ENCODE measurements around the gene MEIOB.
"Not testable (repeated sequence)": the region's sequence is repeated elsewhere in the genome, so short reads cannot be mapped to it uniquely, and the experiment has no call there.

Gene MEIOB

GRCh38 chr16:1902547-1903219, 30.7 kb upstream of the MEIOB start:
- no peak; the same call in 2 of the 3 replicates for ATAC-seq
- TF ChIP-seq ZFP30 (CRISPR knock-in tag; IDR thresholded peaks at IDR 0.05) (no peak), CSDC2 (CRISPR knock-in tag; IDR thresholded peaks at IDR 0.05) (no peak)
- TF ChIP-seq, protein P1, sequence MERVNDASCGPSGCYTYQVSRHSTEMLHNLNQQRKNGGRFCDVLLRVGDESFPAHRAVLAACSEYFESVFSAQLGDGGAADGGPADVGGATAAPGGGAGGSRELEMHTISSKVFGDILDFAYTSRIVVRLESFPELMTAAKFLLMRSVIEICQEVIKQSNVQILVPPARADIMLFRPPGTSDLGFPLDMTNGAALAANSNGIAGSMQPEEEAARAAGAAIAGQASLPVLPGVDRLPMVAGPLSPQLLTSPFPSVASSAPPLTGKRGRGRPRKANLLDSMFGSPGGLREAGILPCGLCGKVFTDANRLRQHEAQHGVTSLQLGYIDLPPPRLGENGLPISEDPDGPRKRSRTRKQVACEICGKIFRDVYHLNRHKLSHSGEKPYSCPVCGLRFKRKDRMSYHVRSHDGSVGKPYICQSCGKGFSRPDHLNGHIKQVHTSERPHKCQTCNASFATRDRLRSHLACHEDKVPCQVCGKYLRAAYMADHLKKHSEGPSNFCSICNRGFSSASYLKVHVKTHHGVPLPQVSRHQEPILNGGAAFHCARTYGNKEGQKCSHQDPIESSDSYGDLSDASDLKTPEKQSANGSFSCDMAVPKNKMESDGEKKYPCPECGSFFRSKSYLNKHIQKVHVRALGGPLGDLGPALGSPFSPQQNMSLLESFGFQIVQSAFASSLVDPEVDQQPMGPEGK (CRISPR knock-in tag; IDR thresholded peaks at IDR 0.05; ENCODE audit: borderline replicate concordance): no peak

- no peak for ATAC-seq
- TF ChIP-seq ZNF70 (CRISPR knock-in tag; IDR thresholded peaks at IDR 0.05) (no peak), ISL1 (CRISPR knock-in tag; IDR thresholded peaks at IDR 0.05) (no peak), PPARA (CRISPR knock-in tag; IDR thresholded peaks at IDR 0.05; ENCODE audit: borderline replicate concordance) (no peak), SNAI2 (CRISPR knock-in tag; IDR thresholded peaks at IDR 0.05) (no peak), CSDC2 (CRISPR knock-in tag; IDR thresholded peaks at IDR 0.05) (no peak), ZNF8 (CRISPR knock-in tag; IDR thresholded peaks at IDR 0.05) (no peak), ZNF565 (CRISPR knock-in tag; conservative IDR thresholded peaks at IDR 0.05; ENCODE audit: low read depth) (no peak), ZFP30 (CRISPR knock-in tag; IDR thresholded peaks at IDR 0.05) (no peak), CREB5 (CRISPR knock-in tag; IDR thresholded peaks at IDR 0.05; ENCODE audit: low read depth) (no peak), GLIS3 (CRISPR knock-in tag; IDR thresholded peaks at IDR 0.05) (no peak), ZC3H10 (CRISPR knock-in tag; IDR thresholded peaks at IDR 0.05) (no peak), TCF4 (CRISPR knock-in tag; IDR thresholded peaks at IDR 0.05; ENCODE audit: borderline replicate concordance) (no peak), ZFP3 (CRISPR knock-in tag; IDR thresholded peaks at IDR 0.05) (no peak), TOX (CRISPR knock-in tag; IDR thresholded peaks at IDR 0.05; ENCODE audit: borderline replicate concordance) (no peak), POU6F1 (CRISPR knock-in tag; IDR thresholded peaks at IDR 0.05; ENCODE audit: borderline replicate concordance, low read depth) (no peak)
- TF ChIP-seq, protein P1 (CRISPR knock-in tag; IDR thresholded peaks at IDR 0.05; ENCODE audit: borderline replicate concordance): no peak
Measured at GRCh38 chr16:1900452-1900774, 28.4 kb upstream of the MEIOB start.

DNA sequence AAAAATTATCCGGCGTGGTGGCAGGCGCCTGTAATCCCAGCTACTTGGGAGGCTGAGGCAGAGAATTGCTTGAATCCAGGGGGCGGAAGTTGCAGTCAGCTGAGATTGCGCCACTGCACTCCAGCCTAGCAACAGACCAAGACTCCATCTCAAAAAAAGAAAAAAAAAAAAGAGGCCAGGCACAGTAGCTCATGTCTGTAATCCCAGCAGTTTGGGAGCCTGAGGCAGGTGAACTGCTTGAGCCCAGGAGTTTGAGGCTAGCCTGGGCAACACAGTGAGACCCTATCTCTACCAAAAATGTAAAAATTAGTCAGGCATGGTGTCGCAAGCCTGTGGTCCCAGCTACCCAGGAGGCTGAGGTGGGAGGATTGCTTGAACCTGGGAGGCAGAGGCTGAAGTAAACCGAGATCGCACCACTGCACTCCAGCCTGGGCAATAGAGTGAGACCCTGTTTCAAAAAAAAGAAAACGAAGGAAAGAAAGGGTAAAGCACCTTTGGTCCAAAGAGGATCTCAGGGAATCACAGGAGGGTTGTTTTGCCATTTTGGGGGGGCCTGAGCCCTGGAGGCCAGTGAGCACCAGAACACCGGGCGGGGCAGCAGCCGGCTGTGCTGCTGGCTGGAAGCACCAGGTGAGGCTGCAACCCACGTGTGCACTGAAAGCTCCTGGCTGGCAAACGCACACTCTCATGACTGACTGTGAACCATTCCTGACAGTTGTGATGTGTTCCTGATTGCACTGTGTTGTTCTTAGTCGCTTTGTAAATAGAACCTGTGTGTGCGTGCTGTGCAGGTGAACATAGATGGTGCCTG, 27.9 kb upstream of the MEIOB start:
- TF ChIP-seq OSR1 (CRISPR knock-in tag; IDR thresholded peaks at IDR 0.05) (no peak), CSDC2 (CRISPR knock-in tag; IDR thresholded peaks at IDR 0.05) (no peak), ZNF70 (CRISPR knock-in tag; IDR thresholded peaks at IDR 0.05) (no peak), TCF4 (CRISPR knock-in tag; IDR thresholded peaks at IDR 0.05; ENCODE audit: borderline replicate concordance) (no peak), ZFP3 (CRISPR knock-in tag; IDR thresholded peaks at IDR 0.05) (no peak), ZNF565 (CRISPR knock-in tag; conservative IDR thresholded peaks at IDR 0.05; ENCODE audit: low read depth) (no peak), ISL1 (CRISPR knock-in tag; IDR thresholded peaks at IDR 0.05) (no peak), RARB (CRISPR knock-in tag; IDR thresholded peaks at IDR 0.05) (no peak), POU6F1 (CRISPR knock-in tag; IDR thresholded peaks at IDR 0.05; ENCODE audit: borderline replicate concordance, low read depth) (no peak), CREB5 (CRISPR knock-in tag; IDR thresholded peaks at IDR 0.05; ENCODE audit: low read depth) (no peak), ZC3H10 (CRISPR knock-in tag; IDR thresholded peaks at IDR 0.05) (no peak), SNAI2 (CRISPR knock-in tag; IDR thresholded peaks at IDR 0.05) (no peak), TOX (CRISPR knock-in tag; IDR thresholded peaks at IDR 0.05; ENCODE audit: borderline replicate concordance) (no peak)
- TF ChIP-seq, protein P1 (CRISPR knock-in tag; IDR thresholded peaks at IDR 0.05; ENCODE audit: borderline replicate concordance): no peak
- no peak for ATAC-seq

GRCh38 chr16:1897692-1898091, 25.7 kb upstream of the MEIOB start:
- ATAC-seq: not testable (repeated sequence)
